ENCODE data around the gene TNIP1. TPM values are rescaled to one million over a fixed set of nuclear protein-coding genes. Genes with fewer than 3 reads are reported as not detected.

The TNIP1 gene
- total RNA-seq, 5 donors from 2014 or later (not counting 1 experiment from before 2014, with no cell fraction given): 118 to 211 (median 170) TPM

DNA sequence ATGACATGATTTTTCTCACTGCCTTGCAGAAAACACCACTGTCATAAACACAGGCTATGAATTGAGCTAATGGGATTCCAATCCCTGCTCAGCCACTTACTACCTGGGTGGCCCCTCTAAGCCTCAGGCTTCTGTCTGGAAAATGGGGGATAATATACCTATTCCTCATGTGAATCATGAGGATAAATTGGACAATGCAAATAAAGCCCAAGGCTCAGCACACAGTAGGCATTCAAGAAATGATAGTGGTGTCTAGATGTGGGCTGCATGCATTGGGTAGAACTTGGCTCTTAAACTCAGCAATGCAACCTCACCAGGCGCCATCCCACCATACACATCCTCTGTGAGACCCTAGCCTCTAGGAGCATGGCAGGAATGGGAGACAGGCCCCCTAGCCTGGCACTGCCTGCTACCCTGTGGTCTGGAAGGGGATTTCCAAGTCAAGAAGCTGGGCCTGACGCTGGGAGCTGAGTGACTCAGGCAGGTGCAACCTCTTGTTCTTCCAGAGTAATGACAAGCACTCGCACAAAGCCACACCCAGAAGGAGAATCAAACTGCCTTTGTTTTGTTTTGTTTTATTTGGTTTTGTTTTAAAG lies 2.3 kb upstream of the TNIP1 start:
- DNase-seq (peak in 31 of 35 experiments; percentile 13 to 81 (median 43)), ATAC-seq (replicated peaks in 1 of 4) (peak in 2 of 4 experiments; percentile 4 to 23)
- Mint-ChIP-seq H3K27ac (peak overlapping the region; percentile 89 to 92), H3K9me3 (no peaks in the 10 kb centered on the region), H3K36me3 (peaks cover 5% of the 10 kb centered on the region), H3K4me3 (peak overlapping the region; percentile 85 to 91 (median 87)), H3K4me1 (peaks cover 79 to 84% (median 80%) of the 10 kb centered on the region in 3 donors), H3K27me3 (no peaks in the 10 kb centered on the region)
- H3K27ac ChIP-seq (ENCODE audit: low read length): peak overlapping the region; percentile 93
- no peaks in the 10 kb centered on the region for H3K9me3 ChIP-seq
- peaks cover 33 to 80% of the 10 kb centered on the region in 2 experiments for H3K4me1 ChIP-seq (ENCODE audit: control insufficient read depth in 1 of 2, extremely low read depth in 1 of 2, insufficient read depth in 2 of 2, low read length in 2 of 2)
- 0% methylated on average over 1 of the region's 3 CpGs for WGBS (ENCODE audit: insufficient coverage)
- H3K36me3 ChIP-seq (ENCODE audit: control insufficient read depth in 2 of 2, extremely low read depth in 1 of 2, insufficient read depth in 1 of 2, low read length in 1 of 2): peaks cover 0 to 2% of the 10 kb centered on the region in 2 donors
- no peaks in the 10 kb centered on the region for H3K27me3 ChIP-seq (replicated peaks in 1 of 2; ENCODE audit: control insufficient read depth in 2 of 2, extremely low read depth in 1 of 2, insufficient read depth in 2 of 2, low read length in 1 of 2)
- POLR2A ChIA-PET: interaction anchor here (0.5 to 0.6 kb wide), 3 partner anchors 10 to 458 kb away, joined by 3 to 5 read pairs (median 3); no protein-coding TSS in a partner anchor
- CTCF ChIA-PET: interaction anchor here (0.6 to 3.8 kb wide), 4 partner anchors 19 to 599 kb away, joined by 3 to 12 read pairs (median 3); no protein-coding TSS in a partner anchor
- H3K4me3 ChIP-seq (ENCODE audit: control insufficient read depth in 1 of 2, extremely low read depth in 1 of 2, low read length in 1 of 2): no peak overlapping the region

DNA sequence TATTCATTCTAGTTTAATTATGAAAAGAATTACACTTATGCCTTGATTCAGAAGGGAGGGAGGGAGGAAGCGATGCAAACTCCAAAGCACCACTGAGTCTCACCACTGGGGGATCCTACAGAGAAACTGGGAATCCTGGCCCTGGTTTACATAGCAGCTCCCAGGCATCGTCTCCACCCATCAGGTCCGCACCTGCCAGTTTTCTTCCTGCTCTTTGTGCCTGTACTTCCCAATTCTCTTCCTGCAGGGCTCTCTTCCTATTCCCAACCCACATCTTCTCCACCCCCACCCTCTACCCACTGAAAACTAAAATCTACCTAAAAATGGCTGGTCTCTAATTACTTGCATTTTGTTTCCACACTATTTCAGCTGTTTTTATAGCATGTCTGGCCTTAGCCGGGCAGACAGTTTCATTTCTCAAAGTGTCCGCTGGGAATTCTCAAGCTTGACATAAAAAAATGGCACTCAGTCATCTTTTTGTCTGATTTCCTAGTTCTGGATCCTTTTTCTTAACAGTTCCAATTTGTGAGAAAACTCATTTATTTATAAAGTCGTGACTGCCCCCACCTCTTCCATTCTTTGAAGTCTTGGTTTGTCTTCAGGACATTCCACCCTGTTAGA lies 1.6 kb upstream of the TNIP1 start:
- peaks cover 13% of the 10 kb centered on the region for H3K36me3 Mint-ChIP-seq
- no peaks in the 10 kb centered on the region for H3K9me3 Mint-ChIP-seq
- H3K4me3 Mint-ChIP-seq: peak overlapping the region; percentile 85 to 91 (median 87)
- H3K27me3 ChIP-seq (replicated peaks in 1 of 2; ENCODE audit: control insufficient read depth in 2 of 2, extremely low read depth in 1 of 2, insufficient read depth in 2 of 2, low read length in 1 of 2): no peaks in the 10 kb centered on the region
- peak overlapping the region; percentile 89 to 92 for H3K27ac Mint-ChIP-seq
- no peak for ATAC-seq (replicated peaks in 1 of 4)
- H3K27ac ChIP-seq (ENCODE audit: low read length): peak overlapping the region; percentile 93
- CTCF ChIA-PET: interaction anchor here (0.7 to 1.7 kb wide), 6 partner anchors 11 to 158 kb away, joined by 3 to 7 read pairs (median 4); no protein-coding TSS in a partner anchor
- peaks cover 33 to 83% of the 10 kb centered on the region in 2 experiments for H3K4me1 ChIP-seq (ENCODE audit: control insufficient read depth in 1 of 2, extremely low read depth in 1 of 2, insufficient read depth in 2 of 2, low read length in 2 of 2)
- H3K4me1 Mint-ChIP-seq: peaks cover 83 to 88% (median 86%) of the 10 kb centered on the region in 3 donors
- H3K36me3 ChIP-seq (ENCODE audit: control insufficient read depth in 2 of 2, extremely low read depth in 1 of 2, insufficient read depth in 1 of 2, low read length in 1 of 2): peaks cover 0 to 9% of the 10 kb centered on the region in 2 donors
- H3K4me3 ChIP-seq (ENCODE audit: control insufficient read depth in 1 of 2, extremely low read depth in 1 of 2, low read length in 1 of 2): no peak overlapping the region
- no peaks in the 10 kb centered on the region for H3K9me3 ChIP-seq
- POLR2A ChIA-PET: interaction anchor here (0.6 kb wide), 3 partner anchors 33 to 458 kb away, joined by 3 to 5 read pairs (median 3); no protein-coding TSS in a partner anchor
- 96% methylated on average over 4 of the region's 6 CpGs for WGBS (ENCODE audit: insufficient coverage)
- no peaks in the 10 kb centered on the region for H3K27me3 Mint-ChIP-seq
- no peak for DNase-seq

DNA sequence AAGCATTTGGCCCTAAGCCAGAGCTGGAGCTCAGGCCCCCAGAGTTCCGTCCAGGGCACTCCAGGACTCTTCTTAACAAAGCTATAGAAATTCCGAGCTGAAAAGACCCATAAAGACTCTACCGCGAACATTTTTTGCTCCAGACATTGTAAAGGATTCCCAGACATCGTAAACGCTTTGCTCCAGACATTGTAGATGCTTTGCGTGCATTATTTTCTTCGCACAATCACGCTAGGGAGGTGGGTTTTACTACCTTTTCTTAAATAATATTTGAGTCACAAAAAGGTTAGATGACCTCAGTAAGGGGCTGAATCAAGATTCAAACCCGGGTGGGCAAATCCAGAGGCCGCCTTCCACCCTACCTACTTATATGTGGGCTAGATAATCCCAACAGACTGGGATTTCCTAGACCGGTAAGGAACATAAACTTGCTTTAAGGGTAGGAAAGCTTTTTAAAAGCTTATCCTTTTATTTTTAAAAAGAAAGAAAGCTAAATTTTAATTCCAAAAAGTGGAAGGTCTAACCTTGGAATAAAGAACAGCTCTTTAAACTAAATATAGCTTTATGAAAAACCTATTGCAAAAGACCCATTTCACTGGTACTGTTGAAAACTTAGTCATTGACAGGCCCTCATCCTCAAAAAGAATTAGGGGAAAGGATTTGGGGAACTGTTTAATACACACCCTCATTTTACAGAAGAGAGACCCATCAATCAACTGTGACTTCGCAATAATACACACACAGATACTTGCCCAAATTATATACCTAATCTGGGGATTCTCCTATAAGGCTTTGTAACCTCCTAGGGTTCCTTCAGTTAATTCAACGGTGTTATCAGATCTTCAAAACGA lies 822 bp upstream of the TNIP1 start:
- H3K27ac ChIP-seq (ENCODE audit: low read length): peak overlapping the region; percentile 93
- no peaks in the 10 kb centered on the region for H3K9me3 ChIP-seq
- ChIA-PET POLR2A (interaction anchor here (0.5 to 1.2 kb wide), 9 partner anchors 11 to 632 kb away, joined by 3 to 4 read pairs (median 3); no protein-coding TSS in a partner anchor), CTCF (interaction anchor here (0.7 to 1.7 kb wide), 7 partner anchors 9 to 158 kb away, joined by 3 to 7 read pairs (median 3); no protein-coding TSS in a partner anchor)
- peak overlapping the region; percentile 90 to 92 for H3K27ac Mint-ChIP-seq
- H3K27me3 Mint-ChIP-seq: no peaks in the 10 kb centered on the region
- peaks cover 0 to 16% of the 10 kb centered on the region in 2 donors for H3K36me3 ChIP-seq (ENCODE audit: control insufficient read depth in 2 of 2, extremely low read depth in 1 of 2, insufficient read depth in 1 of 2, low read length in 1 of 2)
- DNase-seq (no peak), ATAC-seq (replicated peaks in 1 of 4) (no peak)
- WGBS (ENCODE audit: insufficient coverage): 0% methylated on average over 3 of the region's 15 CpGs
- peak overlapping the region; percentile 70 to 80 for H3K4me3 ChIP-seq (ENCODE audit: control insufficient read depth in 1 of 2, extremely low read depth in 1 of 2, low read length in 1 of 2)
- peaks cover 26 to 83% of the 10 kb centered on the region in 2 experiments for H3K4me1 ChIP-seq (ENCODE audit: control insufficient read depth in 1 of 2, extremely low read depth in 1 of 2, insufficient read depth in 2 of 2, low read length in 2 of 2)
- H3K36me3 Mint-ChIP-seq: peaks cover 20% of the 10 kb centered on the region
- H3K4me3 Mint-ChIP-seq: peak overlapping the region; percentile 85 to 91 (median 87)
- no peaks in the 10 kb centered on the region for H3K9me3 Mint-ChIP-seq
- H3K4me1 Mint-ChIP-seq: peaks cover 83 to 90% (median 88%) of the 10 kb centered on the region in 3 donors
- no peaks in the 10 kb centered on the region for H3K27me3 ChIP-seq (replicated peaks in 1 of 2; ENCODE audit: control insufficient read depth in 2 of 2, extremely low read depth in 1 of 2, insufficient read depth in 2 of 2, low read length in 1 of 2)

DNA sequence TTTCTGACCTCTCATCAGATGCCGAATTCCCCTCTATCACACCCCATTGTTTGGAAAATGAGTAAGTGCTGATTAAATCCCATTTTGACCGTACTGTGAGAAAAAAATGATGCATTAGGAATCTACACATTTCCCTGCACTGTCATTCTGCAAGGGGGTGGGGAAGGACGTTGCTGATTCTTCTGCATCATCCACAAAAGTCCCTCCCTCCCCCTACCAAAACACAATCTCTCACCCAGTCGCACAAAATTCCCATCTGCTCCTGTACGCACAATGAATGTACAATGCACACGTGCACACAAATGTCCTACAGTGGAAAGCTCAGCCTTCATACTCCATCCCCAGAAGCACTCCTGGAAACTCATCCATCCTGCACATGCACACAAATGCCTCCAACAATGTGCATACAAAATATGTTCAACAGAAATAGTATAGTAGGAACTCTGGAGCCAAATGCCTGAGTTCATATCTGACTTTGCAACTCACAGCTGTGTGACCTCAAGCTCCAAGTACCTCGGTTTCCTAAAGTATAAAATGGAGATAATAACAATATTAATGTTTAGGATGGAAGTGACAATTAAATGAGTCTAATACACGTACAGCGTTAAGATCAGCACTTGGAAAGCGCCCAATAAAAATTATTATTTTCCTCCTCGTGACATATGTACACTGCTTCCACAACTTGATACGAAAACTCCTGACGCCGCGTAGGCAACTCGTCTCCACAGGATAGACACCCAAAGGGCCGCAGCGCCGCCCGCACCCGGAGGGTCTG lies 809 bp downstream of the TNIP1 start:
- H3K9me3 Mint-ChIP-seq: no peaks in the 10 kb centered on the region
- Histone ChIP-seq H3K27ac (ENCODE audit: low read length) (peak overlapping the region; percentile 90), H3K4me1 (ENCODE audit: control insufficient read depth in 1 of 2, extremely low read depth in 1 of 2, insufficient read depth in 2 of 2, low read length in 2 of 2) (peaks cover 18 to 80% of the 10 kb centered on the region in 2 experiments), H3K27me3 (replicated peaks in 1 of 2; ENCODE audit: control insufficient read depth in 2 of 2, extremely low read depth in 1 of 2, insufficient read depth in 2 of 2, low read length in 1 of 2) (no peaks in the 10 kb centered on the region), H3K4me3 (ENCODE audit: control insufficient read depth in 1 of 2, extremely low read depth in 1 of 2, low read length in 1 of 2) (peak overlapping the region; percentile 70 to 80), H3K36me3 (ENCODE audit: control insufficient read depth in 2 of 2, extremely low read depth in 1 of 2, insufficient read depth in 1 of 2, low read length in 1 of 2) (peaks cover 0 to 20% of the 10 kb centered on the region in 2 donors), H3K9me3 (no peaks in the 10 kb centered on the region)
- CTCF ChIA-PET: interaction anchor here in 1 of 2 donors (0.6 kb wide), 1 partner anchor 35 kb away, joined by 3 read pairs; no protein-coding TSS in a partner anchor
- H3K4me1 Mint-ChIP-seq: peaks cover 84 to 90% (median 89%) of the 10 kb centered on the region in 3 donors
- H3K27ac Mint-ChIP-seq: peak overlapping the region; percentile 89
- H3K36me3 Mint-ChIP-seq: peaks cover 28% of the 10 kb centered on the region
- 3% methylated on average over 13 of the region's 21 CpGs for WGBS (ENCODE audit: insufficient coverage)
- POLR2A ChIA-PET: no interaction called here
- ATAC-seq (replicated peaks in 1 of 4) (no peak), DNase-seq (peak in 1 of 35 experiments; percentile 41)
- H3K4me3 Mint-ChIP-seq: peak overlapping the region; percentile 85 to 91 (median 89)
- no peaks in the 10 kb centered on the region for H3K27me3 Mint-ChIP-seq

DNA sequence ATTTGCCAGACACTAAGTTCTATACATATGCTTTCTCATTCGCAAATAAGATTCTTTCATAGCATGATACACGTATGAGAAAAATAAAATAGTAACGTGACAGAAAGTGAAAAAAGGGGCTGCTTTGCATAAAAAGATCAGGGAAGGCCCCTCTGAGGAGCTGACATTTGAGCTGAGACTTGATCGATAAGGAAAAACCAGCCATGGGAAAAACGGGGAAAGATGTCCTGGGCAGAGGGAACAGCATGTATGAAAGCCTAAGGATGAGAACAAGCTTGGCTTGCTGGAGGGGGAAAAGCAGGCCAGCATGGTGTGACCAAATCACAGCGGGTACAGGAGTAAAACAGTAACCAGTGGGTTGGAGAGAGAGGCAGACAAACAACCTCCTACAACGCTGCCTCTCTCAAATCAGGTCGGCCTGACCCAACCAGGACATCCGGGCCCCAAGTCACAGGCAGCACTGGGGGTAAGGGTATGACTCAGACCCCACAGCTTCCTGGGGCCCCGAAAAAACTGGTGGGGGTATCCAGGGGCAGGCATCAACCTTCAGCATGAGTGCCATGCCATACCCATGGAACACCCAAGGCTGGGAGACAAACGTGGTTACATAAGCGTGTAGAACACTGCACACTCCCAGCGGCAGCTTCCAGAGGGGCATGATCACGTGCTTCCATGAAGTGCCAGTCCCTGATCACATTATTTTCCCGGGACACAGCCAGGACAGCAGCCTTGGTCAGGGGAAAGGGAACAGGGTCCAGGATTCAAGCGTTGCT lies 2.2 kb downstream of the TNIP1 start:
- WGBS (ENCODE audit: insufficient coverage): 29% methylated on average over 9 of the region's 16 CpGs
- peak in 34 of 35 experiments; percentile 21 to 69 (median 47) for DNase-seq
- Histone ChIP-seq H3K9me3 (no peaks in the 10 kb centered on the region), H3K36me3 (ENCODE audit: control insufficient read depth in 2 of 2, extremely low read depth in 1 of 2, insufficient read depth in 1 of 2, low read length in 1 of 2) (peaks cover 0 to 27% of the 10 kb centered on the region in 2 donors), H3K4me1 (ENCODE audit: control insufficient read depth in 1 of 2, extremely low read depth in 1 of 2, insufficient read depth in 2 of 2, low read length in 2 of 2) (peaks cover 18 to 73% of the 10 kb centered on the region in 2 experiments), H3K27me3 (replicated peaks in 1 of 2; ENCODE audit: control insufficient read depth in 2 of 2, extremely low read depth in 1 of 2, insufficient read depth in 2 of 2, low read length in 1 of 2) (no peaks in the 10 kb centered on the region), H3K4me3 (ENCODE audit: control insufficient read depth in 1 of 2, extremely low read depth in 1 of 2, low read length in 1 of 2) (peak overlapping the region in 1 of 2 donors; percentile 36), H3K27ac (ENCODE audit: low read length) (peak overlapping the region; percentile 90)
- CTCF ChIA-PET: interaction anchor here (0.5 to 1.6 kb wide), 5 partner anchors 15 to 86 kb away, joined by 3 to 7 read pairs (median 3); no protein-coding TSS in a partner anchor
- peak in 3 of 4 experiments; percentile 32 to 40 (median 39) for ATAC-seq (replicated peaks in 1 of 4)
- H3K4me1 Mint-ChIP-seq: peaks cover 77 to 83% (median 79%) of the 10 kb centered on the region in 3 donors
- peaks cover 32% of the 10 kb centered on the region for H3K36me3 Mint-ChIP-seq
- H3K9me3 Mint-ChIP-seq: no peaks in the 10 kb centered on the region
- POLR2A ChIA-PET: interaction anchor here (0.5 to 1.0 kb wide), 3 partner anchors 19 to 298 kb away, joined by 3 to 9 read pairs (median 3); no protein-coding TSS in a partner anchor
- peak overlapping the region; percentile 89 for H3K27ac Mint-ChIP-seq
- peak overlapping the region; percentile 85 to 91 (median 89) for H3K4me3 Mint-ChIP-seq
- no peaks in the 10 kb centered on the region for H3K27me3 Mint-ChIP-seq
